Measurements from ENCODE around the gene NCBP1. TPM values are rescaled to one million over a fixed set of nuclear protein-coding genes. Genes with fewer than 3 reads are reported as not detected.

The NCBP1 gene
- total and polyA plus RNA-seq, 9 of the 15 experiments (the other 6 are each of a cell fraction or from before 2014, with no cell fraction given): 29.4 to 69.7 (median 57.5) TPM

DNA sequence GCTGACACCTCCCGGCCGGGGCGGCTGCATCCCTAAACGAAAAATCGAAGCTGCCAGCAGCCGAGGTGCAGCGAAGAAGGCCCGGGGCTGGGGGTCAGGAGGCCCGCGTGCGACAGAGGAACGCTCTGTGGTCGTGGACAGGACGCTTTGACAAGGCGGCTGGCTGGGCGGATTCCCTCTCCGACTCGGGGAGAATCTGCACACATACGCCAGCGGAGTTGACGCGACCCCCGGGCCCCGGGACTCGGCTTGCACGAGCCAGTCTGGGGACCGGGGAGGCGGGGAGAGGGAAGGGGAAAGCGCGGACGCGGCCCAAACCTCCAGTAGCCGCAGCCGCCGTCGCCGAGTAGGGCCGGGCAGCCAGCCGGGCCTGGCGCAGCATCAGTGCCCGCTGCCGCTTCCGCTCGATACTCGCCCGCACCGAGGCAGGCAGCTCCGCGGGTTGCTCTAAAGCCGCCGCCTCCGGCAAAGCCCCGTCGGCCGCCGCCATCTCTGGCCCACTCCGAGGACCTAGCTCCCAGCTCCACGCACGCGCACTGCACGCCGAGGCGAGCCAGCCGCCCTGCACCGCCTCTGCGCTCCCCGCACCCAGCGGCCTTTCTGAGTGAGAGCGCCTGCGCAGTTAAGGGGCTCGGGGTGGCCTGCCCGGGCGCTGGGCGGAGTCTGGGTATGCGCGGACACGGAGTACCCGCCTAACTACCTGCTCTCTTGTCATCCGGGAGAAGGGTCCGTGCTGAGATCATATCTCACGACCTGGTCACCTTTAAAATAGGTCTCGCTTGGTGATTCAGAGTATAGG lies 63.4 kb downstream of the NCBP1 start, which contains the start of gene XPA (continued):
- TF ChIP-seq, protein P1, sequence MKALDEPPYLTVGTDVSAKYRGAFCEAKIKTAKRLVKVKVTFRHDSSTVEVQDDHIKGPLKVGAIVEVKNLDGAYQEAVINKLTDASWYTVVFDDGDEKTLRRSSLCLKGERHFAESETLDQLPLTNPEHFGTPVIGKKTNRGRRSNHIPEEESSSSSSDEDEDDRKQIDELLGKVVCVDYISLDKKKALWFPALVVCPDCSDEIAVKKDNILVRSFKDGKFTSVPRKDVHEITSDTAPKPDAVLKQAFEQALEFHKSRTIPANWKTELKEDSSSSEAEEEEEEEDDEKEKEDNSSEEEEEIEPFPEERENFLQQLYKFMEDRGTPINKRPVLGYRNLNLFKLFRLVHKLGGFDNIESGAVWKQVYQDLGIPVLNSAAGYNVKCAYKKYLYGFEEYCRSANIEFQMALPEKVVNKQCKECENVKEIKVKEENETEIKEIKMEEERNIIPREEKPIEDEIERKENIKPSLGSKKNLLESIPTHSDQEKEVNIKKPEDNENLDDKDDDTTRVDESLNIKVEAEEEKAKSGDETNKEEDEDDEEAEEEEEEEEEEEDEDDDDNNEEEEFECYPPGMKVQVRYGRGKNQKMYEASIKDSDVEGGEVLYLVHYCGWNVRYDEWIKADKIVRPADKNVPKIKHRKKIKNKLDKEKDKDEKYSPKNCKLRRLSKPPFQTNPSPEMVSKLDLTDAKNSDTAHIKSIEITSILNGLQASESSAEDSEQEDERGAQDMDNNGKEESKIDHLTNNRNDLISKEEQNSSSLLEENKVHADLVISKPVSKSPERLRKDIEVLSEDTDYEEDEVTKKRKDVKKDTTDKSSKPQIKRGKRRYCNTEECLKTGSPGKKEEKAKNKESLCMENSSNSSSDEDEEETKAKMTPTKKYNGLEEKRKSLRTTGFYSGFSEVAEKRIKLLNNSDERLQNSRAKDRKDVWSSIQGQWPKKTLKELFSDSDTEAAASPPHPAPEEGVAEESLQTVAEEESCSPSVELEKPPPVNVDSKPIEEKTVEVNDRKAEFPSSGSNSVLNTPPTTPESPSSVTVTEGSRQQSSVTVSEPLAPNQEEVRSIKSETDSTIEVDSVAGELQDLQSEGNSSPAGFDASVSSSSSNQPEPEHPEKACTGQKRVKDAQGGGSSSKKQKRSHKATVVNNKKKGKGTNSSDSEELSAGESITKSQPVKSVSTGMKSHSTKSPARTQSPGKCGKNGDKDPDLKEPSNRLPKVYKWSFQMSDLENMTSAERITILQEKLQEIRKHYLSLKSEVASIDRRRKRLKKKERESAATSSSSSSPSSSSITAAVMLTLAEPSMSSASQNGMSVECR (CRISPR knock-in tag; IDR thresholded peaks at IDR 0.05): no peak
- TF ChIP-seq MEIS2 (IDR thresholded peaks at IDR 0.05; ENCODE audit: partially characterized antibody): peak; percentile 80
- TF ChIP-seq, protein P2, sequence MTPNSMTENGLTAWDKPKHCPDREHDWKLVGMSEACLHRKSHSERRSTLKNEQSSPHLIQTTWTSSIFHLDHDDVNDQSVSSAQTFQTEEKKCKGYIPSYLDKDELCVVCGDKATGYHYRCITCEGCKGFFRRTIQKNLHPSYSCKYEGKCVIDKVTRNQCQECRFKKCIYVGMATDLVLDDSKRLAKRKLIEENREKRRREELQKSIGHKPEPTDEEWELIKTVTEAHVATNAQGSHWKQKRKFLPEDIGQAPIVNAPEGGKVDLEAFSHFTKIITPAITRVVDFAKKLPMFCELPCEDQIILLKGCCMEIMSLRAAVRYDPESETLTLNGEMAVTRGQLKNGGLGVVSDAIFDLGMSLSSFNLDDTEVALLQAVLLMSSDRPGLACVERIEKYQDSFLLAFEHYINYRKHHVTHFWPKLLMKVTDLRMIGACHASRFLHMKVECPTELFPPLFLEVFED (CRISPR knock-in tag; conservative IDR thresholded peaks at IDR 0.05): no peak
- TF ChIP-seq COPS2 (conservative IDR thresholded peaks at IDR 0.05): no peak
- peak; percentile 75 for TF ChIP-seq POLR2AphosphoS5 (IDR thresholded peaks at IDR 0.05; ENCODE audit: control insufficient read depth, insufficient read depth, low read depth, low read length)
- TF ChIP-seq, protein P3, sequence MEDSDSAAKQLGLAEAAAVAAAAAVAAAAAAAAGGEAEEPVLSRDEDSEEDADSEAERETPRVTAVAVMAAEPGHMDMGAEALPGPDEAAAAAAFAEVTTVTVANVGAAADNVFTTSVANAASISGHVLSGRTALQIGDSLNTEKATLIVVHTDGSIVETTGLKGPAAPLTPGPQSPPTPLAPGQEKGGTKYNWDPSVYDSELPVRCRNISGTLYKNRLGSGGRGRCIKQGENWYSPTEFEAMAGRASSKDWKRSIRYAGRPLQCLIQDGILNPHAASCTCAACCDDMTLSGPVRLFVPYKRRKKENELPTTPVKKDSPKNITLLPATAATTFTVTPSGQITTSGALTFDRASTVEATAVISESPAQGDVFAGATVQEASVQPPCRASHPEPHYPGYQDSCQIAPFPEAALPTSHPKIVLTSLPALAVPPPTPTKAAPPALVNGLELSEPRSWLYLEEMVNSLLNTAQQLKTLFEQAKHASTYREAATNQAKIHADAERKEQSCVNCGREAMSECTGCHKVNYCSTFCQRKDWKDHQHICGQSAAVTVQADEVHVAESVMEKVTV (CRISPR knock-in tag; IDR thresholded peaks at IDR 0.05): no peak
- TF ChIP-seq L3MBTL2 (IDR thresholded peaks at IDR 0.05): peak; percentile 67
- no peak for TF ChIP-seq ZBED1 (IDR thresholded peaks at IDR 0.05)
- TF ChIP-seq PHF21A (IDR thresholded peaks at IDR 0.05; ENCODE audit: borderline replicate concordance, low read depth): no peak
- TF ChIP-seq ATF1 (CRISPR knock-in tag; IDR thresholded peaks at IDR 0.05): no peak
- peak; percentile 49 for TF ChIP-seq ATF1 (tag; IDR thresholded peaks at IDR 0.05)
- TF ChIP-seq E2F5 (CRISPR knock-in tag; IDR thresholded peaks at IDR 0.05): peak; percentile 86
- no peak for TF ChIP-seq GATAD2A (IDR thresholded peaks at IDR 0.05)
- TF ChIP-seq PHF20 (IDR thresholded peaks at IDR 0.05; ENCODE audit: partially characterized antibody): peak; percentile 59
- no peak for TF ChIP-seq TAF7 (tag; IDR thresholded peaks at IDR 0.05)
- 0 out of 4 replicates have a peak, but pooled peaks of 1 of the 2 experiments have one; percentile 63 for TF ChIP-seq HDAC1 (IDR thresholded peaks at IDR 0.05)
- TF ChIP-seq ETS1 (conservative IDR thresholded peaks at IDR 0.05; ENCODE audit: control insufficient read depth, low read depth, low read length): 0 out of 2 replicates have a peak, but pooled peaks have one; percentile 64
- no peak for TF ChIP-seq DDX20 (tag; IDR thresholded peaks at IDR 0.05; ENCODE audit: low read depth)
- peak; percentile 57; the same call in 1 of the 2 replicates for TF ChIP-seq EP400 (IDR thresholded peaks at IDR 0.05)
